ENCODE data around the gene HDX.
"Not testable (repeated sequence)": the region's sequence is repeated elsewhere in the genome, so short reads cannot be mapped to it uniquely, and the experiment has no call there.

The HDX gene

DNA sequence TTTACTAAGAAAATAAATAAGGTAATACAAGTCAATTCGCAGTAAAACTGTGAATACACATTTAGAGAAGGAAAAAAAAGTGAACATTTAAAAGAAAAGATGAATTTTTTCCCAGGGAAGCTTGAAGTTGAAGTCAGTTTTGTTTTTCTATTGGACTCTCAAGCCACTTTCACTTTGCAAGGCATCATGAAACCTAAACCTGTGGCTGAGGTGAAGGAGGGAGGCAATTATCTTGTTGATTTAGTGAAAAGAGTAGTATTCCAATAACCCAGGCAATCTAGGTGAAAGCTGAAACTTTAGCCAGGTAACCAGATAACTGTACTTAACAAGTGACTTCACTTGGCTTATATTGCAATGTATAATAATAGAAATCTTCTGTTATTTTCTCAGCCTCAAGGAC, 138.6 kb downstream of the HDX start:
- no peak overlapping the region for H3K4me3 Mint-ChIP-seq
- no peaks in the 10 kb centered on the region for H3K27me3 Mint-ChIP-seq (ENCODE audit: low read depth)
- H3K27ac Mint-ChIP-seq = no peak overlapping the region
- no peaks in the 10 kb centered on the region for H3K4me1 Mint-ChIP-seq (ENCODE audit: low read depth)
- H3K9me3 Mint-ChIP-seq = peaks cover 3% of the 10 kb centered on the region
- H3K36me3 Mint-ChIP-seq (ENCODE audit: low read depth) = no peaks in the 10 kb centered on the region

DNA sequence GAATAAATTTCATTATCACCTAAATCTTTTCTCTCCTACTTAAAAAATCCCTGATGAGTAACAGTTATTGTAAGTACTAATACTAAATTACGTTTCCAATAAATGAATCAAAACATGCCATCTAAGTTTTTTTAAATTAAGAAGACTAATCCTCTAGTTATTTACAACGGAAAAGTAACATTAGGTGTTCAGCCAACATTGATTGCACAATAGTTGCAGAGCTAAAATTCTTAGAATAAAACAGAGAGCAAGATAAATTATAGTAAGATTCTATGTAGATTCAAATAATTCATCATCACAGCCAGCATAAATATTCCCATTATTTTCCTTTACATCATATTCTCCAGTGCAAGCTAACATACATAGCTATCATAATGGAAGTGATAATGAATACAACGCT, 139.2 kb downstream of the HDX start:
- Mint-ChIP-seq H3K36me3 (ENCODE audit: low read depth) (no peaks in the 10 kb centered on the region), H3K9me3 (peaks cover 3% of the 10 kb centered on the region), H3K27me3 (ENCODE audit: low read depth) (no peaks in the 10 kb centered on the region), H3K4me1 (ENCODE audit: low read depth) (no peaks in the 10 kb centered on the region), H3K27ac (no peak overlapping the region), H3K4me3 (no peak overlapping the region)

DNA sequence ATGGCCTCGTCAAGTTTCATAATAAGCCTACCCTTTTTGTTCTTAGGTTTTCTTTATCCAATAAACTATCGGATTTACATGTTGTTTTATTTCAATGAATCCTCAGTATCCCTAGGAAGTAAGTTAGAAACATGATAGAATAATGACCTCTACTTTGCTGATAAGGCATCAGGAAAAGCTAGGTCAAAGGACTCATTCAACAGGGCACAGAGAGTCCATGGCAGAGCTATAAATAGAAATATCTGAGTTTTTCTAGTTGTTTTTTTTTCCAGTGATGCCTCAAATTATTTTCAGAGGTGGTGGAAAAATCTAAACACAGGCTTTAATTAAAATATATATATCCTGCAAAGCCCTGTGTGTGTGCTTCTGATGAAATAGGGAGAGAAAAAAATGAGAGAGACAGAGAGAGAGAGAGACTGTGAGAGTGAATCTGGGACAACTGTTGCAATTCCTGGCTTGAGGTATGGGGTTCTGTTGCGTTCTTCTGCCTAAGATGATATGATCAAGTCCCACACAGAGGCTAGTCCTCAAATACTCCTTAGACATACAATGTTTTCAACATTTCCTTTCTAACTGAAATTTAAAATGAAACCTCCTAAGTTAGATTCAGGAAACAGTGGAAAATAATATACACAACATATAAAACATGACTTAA, 139.9 kb downstream of the HDX start:
- Mint-ChIP-seq H3K36me3 (ENCODE audit: low read depth) (no peaks in the 10 kb centered on the region), H3K4me3 (no peak overlapping the region), H3K27me3 (ENCODE audit: low read depth) (no peaks in the 10 kb centered on the region), H3K9me3 (peaks cover 3% of the 10 kb centered on the region), H3K4me1 (ENCODE audit: low read depth) (no peaks in the 10 kb centered on the region), H3K27ac (no peak overlapping the region)

DNA sequence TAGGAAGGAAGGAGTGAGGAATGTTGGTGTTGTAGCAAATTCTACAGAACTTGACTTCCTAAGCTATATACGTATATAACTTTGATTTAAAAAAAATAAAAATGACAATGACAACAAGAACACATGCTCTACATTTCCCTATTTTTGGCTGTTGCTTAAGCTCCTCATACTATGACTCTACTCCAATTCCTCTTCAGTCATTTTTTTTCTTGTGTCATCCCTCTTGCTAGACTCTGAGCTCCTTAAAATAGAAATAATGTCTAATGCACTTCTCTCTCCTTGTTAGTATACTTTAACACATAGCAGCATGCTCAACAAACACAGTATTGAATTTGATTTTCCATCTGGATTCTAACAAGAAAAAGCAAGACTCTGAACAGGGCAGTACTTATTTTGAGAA, 144.0 kb downstream of the HDX start:
- H3K4me3 Mint-ChIP-seq = no peak overlapping the region
- no peak overlapping the region for H3K27ac Mint-ChIP-seq
- H3K4me1 Mint-ChIP-seq (ENCODE audit: low read depth) = no peaks in the 10 kb centered on the region
- H3K36me3 Mint-ChIP-seq (ENCODE audit: low read depth) = no peaks in the 10 kb centered on the region
- no peaks in the 10 kb centered on the region for H3K27me3 Mint-ChIP-seq (ENCODE audit: low read depth)
- no peaks in the 10 kb centered on the region for H3K9me3 Mint-ChIP-seq

DNA sequence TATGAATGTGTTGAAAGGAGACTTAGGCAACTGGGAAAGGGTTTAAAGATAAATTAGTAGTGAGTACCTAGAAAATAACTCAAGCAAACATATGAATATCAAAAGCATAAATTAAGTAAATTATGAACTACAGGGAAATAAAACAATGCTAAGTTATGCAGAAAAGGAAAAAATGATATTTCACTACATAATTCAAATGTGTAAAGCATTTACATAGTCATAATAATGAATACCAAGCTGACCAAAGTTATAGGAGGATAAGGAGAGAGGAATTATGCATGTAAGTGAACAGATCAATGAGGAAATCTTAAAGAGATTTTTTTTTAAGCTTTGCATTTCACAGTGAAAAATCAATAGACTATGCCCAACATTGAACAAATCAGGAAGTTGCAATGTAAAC, 145.0 kb downstream of the HDX start:
- H3K4me1 Mint-ChIP-seq (ENCODE audit: low read depth) = no peaks in the 10 kb centered on the region

DNA sequence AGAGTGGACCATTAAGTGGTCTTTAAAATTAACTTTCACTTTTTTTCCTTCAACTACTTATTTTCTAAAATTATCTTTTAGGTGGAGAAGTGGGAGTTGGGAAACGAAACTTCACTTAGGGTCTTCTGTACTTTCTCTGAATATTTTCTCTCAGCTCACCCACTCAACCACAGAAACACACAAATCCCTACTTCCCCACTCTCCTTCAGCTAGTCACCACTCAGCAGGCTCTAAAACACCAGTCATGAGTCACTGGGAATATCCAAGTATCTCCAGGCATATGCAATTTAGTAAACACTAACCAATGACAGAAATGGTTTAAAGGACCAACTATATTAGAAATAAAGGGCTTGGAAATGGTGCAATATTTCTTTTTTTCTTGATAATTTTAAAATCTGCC, 161.3 kb downstream of the HDX start:
- Mint-ChIP-seq H3K27ac (no peak overlapping the region), H3K36me3 (ENCODE audit: low read depth) (no peaks in the 10 kb centered on the region), H3K9me3 (no peaks in the 10 kb centered on the region), H3K4me3 (no peak overlapping the region), H3K4me1 (ENCODE audit: low read depth) (no peaks in the 10 kb centered on the region), H3K27me3 (ENCODE audit: low read depth) (no peaks in the 10 kb centered on the region)

More for the DNA sequence above, 145.0 kb downstream of the HDX start:
- Mint-ChIP-seq H3K4me3 (no peak overlapping the region), H3K27me3 (ENCODE audit: low read depth) (no peaks in the 10 kb centered on the region), H3K9me3 (no peaks in the 10 kb centered on the region), H3K36me3 (ENCODE audit: low read depth) (no peaks in the 10 kb centered on the region), H3K27ac (no peak overlapping the region)

DNA sequence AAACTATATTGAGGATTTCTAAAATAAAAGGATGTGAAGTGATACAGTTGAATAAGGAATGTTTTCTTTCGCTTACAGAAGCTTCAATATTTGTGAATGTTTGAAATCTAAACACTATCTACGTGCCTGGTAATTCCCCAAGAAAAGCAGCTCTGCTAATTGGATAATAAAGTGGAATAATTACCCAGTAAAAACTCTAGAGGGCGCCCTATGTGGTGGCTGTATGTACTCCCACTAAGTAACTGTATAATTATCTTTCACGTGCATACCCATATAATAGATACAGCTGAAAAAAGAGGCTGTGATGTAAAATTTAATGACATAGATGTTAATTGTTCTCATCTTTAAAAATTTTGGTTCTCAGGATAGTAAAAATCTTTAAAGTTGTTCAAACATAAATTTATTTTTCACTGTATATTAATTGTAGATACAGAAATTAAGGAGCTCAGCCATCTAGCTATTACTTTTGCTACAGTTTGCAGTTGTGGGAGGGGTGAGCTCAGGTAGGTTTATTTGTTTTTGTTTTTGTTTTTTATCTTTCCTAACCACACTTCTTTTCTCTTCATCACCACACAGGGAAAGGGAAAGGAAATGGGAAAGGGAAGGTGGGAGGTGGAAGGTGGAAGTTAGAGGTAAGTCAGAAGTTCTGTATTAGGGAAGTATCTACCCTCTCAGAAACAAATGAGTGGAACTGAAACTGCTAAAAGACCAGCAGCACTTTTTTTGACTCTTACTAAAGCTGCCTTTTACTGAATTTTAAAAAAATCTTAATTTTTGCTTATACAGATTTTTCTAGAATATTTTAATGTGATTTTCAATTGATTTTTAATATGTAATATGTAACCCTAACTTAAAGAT, 162.5 kb downstream of the HDX start:
- no peak overlapping the region for H3K4me3 Mint-ChIP-seq
- no peaks in the 10 kb centered on the region for H3K9me3 Mint-ChIP-seq
- H3K4me1 Mint-ChIP-seq (ENCODE audit: low read depth) = no peaks in the 10 kb centered on the region
- no peaks in the 10 kb centered on the region for H3K36me3 Mint-ChIP-seq (ENCODE audit: low read depth)
- no peaks in the 10 kb centered on the region for H3K27me3 Mint-ChIP-seq (ENCODE audit: low read depth)
- H3K27ac Mint-ChIP-seq = no peak overlapping the region

DNA sequence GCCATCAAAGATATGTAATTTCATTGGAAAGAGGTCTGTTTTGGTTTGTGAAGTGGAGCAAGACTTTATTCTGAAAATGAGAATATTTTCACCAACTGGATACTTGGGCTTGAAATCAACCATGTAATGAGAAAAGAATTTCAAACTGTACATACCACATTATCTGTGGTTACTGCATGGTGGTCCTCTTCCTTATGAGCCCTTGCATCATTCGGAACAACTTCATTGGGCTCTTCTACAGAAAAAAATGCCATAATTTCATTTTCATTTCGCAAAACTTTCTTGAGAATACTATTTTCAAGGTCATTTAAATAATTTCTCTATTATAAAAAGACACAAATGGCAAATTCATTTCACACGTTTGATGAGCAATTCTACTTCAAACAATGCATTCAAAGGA, 165.6 kb downstream of the HDX start:
- H3K9me3 Mint-ChIP-seq = no peaks in the 10 kb centered on the region
- no peak overlapping the region for H3K4me3 Mint-ChIP-seq
- H3K36me3 Mint-ChIP-seq (ENCODE audit: low read depth) = no peaks in the 10 kb centered on the region
- no peaks in the 10 kb centered on the region for H3K27me3 Mint-ChIP-seq (ENCODE audit: low read depth)
- H3K4me1 Mint-ChIP-seq (ENCODE audit: low read depth) = no peaks in the 10 kb centered on the region
- no peak overlapping the region for H3K27ac Mint-ChIP-seq

DNA sequence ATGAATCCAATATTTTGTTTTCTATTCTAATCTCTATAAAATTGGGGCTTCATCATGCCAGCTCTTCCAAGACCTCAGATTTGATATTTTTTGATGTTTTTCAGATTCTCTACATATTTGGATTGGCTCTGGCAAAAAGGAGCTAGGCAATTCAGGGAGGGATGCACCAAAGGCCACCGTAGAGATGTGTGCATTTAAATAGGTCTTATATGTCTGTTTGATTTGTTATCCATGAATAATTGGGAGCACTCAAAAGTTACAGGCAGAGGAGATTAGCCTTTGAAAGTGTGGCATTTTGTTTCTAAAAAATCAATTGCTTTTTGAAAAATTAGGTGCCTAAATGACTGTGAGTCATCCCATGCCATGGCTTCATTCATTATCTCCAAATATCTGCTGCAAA, 167.1 kb downstream of the HDX start:
- no peak overlapping the region for H3K4me3 Mint-ChIP-seq
- no peak overlapping the region for H3K27ac Mint-ChIP-seq
- no peaks in the 10 kb centered on the region for H3K9me3 Mint-ChIP-seq
- H3K4me1 Mint-ChIP-seq (ENCODE audit: low read depth) = no peaks in the 10 kb centered on the region
- H3K36me3 Mint-ChIP-seq (ENCODE audit: low read depth) = no peaks in the 10 kb centered on the region
- no peaks in the 10 kb centered on the region for H3K27me3 Mint-ChIP-seq (ENCODE audit: low read depth)

DNA sequence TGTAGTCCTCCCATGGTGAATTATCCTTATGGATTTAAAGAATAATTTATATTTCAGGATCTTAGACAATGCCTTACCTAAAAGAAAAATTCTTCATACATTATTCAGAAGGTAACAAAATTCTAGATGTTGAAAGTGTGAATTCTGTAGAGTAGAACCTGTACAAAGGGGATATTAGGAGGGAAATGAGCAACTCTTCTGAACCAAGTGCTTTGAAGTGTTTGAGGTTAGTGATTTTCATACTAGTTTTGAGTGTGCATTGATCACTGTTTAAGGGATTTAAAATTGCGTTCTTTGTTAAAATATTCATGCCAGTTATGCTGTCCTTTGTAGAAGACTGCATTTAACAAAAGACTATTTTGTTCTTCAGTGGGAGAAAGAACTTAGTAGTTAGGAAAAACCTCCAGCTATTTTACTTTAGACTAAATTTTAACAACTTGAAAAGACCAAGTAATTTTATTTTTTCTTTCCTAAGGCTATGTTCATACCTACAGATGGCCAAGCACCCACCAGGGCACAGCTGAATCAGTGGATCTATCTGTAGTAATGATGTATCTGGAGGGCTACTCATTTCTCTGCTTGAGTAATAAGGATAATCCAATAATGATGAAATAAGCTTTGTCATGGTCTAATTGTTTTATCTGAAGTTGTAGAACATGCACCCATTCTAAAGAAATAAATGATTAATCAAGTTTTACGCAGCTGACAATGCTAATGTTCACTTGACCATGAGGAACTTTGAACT, 180.0 kb downstream of the HDX start:
- Mint-ChIP-seq H3K36me3 (ENCODE audit: low read depth) (no peaks in the 10 kb centered on the region), H3K27me3 (ENCODE audit: low read depth) (no peaks in the 10 kb centered on the region), H3K27ac (no peak overlapping the region), H3K9me3 (no peaks in the 10 kb centered on the region), H3K4me1 (ENCODE audit: low read depth) (no peaks in the 10 kb centered on the region), H3K4me3 (no peak overlapping the region)

DNA sequence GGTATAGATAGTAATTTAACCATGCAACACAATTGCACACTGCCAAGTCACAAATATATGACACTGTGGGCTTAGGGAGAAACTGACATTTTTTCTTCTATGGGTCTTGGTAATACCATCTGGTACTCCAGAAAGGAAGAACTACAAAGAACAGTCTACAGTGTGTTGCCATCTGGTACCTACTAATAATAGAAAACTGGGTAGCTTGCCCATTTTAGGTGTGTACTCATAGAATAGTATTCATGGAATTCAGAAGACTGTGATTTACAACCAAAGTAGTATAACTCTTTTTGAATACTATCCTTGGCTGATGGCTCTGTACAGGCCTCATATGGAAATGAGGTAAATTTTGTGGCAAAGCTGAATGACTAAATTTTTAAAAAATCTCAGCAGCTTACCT, 181.6 kb downstream of the HDX start:
- Mint-ChIP-seq H3K36me3 (ENCODE audit: low read depth) (no peaks in the 10 kb centered on the region), H3K4me1 (ENCODE audit: low read depth) (no peaks in the 10 kb centered on the region), H3K27ac (no peak overlapping the region), H3K4me3 (no peak overlapping the region), H3K9me3 (peaks cover 4% of the 10 kb centered on the region), H3K27me3 (ENCODE audit: low read depth) (no peaks in the 10 kb centered on the region)

DNA sequence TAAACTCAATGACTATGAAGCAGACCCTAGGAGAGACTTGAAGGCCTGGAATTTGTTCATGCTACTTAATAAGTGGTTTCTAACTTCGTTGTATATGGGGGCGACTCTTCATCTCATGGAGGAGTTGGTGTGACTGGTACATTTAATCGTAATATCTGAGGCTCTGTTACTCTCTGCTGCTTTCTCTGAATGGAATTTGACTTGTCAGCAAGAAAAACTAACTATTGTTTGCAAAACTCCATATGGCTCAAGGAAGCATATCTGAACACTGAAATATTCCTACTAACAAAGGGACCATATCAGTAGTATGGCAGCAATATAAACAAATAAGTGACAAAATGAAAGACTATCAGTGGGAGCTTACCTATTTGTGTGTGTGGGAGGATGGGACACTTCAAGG, 182.2 kb downstream of the HDX start:
- H3K4me3 Mint-ChIP-seq = no peak overlapping the region
- H3K27me3 Mint-ChIP-seq (ENCODE audit: low read depth) = no peaks in the 10 kb centered on the region
- H3K36me3 Mint-ChIP-seq (ENCODE audit: low read depth) = no peaks in the 10 kb centered on the region
- no peak overlapping the region for H3K27ac Mint-ChIP-seq
- H3K9me3 Mint-ChIP-seq = peaks cover 4% of the 10 kb centered on the region
- H3K4me1 Mint-ChIP-seq (ENCODE audit: low read depth) = no peaks in the 10 kb centered on the region

DNA sequence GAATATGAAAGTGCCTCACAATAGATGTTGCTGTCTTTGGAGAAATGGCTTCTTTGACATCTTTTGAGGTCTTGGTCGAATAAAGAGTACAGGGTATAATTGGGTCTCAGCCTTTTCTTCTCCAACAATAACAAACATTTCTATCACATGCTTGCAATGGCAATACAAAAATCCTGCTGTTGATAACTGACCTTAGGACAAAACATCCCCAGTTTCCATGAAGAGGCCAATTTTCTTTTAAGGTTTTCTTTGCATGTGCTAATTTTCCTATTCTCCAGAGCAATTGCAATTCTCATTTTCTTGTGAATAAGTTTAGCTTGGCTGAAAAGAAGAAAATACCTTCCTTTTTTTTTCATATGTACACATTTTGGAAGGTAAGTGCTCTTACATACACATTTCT, 183.6 kb downstream of the HDX start:
- H3K9me3 Mint-ChIP-seq = peaks cover 4% of the 10 kb centered on the region
- H3K4me3 Mint-ChIP-seq = no peak overlapping the region
- H3K27ac Mint-ChIP-seq = no peak overlapping the region
- no peaks in the 10 kb centered on the region for H3K4me1 Mint-ChIP-seq (ENCODE audit: low read depth)
- no peaks in the 10 kb centered on the region for H3K27me3 Mint-ChIP-seq (ENCODE audit: low read depth)
- H3K36me3 Mint-ChIP-seq (ENCODE audit: low read depth) = no peaks in the 10 kb centered on the region

DNA sequence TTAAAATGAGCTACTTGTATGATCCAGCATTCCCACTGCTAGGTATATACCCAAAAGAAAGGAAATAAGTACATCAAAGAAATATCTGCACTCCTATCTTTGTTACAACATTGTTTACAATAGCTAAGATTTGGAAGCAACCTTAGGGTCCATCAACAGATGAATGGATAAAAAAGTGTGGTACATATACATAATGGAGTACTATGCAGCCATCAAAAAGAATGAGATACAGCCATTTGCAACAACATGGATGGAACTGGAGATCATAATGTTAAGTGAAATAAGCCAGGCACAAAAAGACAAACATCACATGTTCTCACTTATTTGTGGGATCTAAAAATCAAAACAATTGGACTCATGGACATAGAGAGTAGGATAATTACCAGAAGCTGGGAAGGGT, 186.3 kb downstream of the HDX start:
- H3K27ac Mint-ChIP-seq; H3K27me3 Mint-ChIP-seq (ENCODE audit: low read depth); H3K4me1 Mint-ChIP-seq (ENCODE audit: low read depth); H3K4me3 Mint-ChIP-seq; H3K9me3 Mint-ChIP-seq; H3K36me3 Mint-ChIP-seq (ENCODE audit: low read depth): not testable (repeated sequence)

Data from T-helper 1 cell treated with Interleukin-12 subunit alpha and Interleukin-12 subunit beta and Interleukin-4 antibody, amounts not matched to agents 30 μg/mL and 1 μg/mL, for 36 hours (primary cell).